ENCODE results near the gene SAP130.

The SAP130 gene

DNA sequence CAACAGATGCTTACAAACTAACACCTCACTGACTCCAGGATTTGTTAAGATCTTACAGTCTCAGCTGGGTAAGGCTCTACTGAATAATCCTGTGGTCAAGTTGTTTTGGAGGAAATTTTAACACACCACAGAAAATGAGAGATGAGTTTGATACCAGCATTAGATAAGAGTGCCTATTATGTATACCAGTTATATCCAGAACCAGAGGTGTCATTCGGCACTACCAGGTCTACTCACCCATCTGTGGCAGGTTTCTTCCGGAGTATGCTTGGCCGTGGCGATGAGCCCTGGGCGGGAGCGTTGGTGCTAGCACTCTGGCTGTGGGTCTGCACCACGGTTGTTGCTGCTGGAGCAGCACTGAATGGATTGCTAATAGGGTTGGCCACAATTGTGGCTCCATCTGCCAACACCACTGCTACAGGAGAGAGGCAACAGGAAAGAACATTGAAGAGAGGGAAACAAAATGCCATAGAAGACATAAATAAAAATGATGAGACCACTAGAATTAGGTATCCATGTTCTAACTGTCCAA, 41.2 kb downstream of the SAP130 start:
- Histone ChIP-seq H3K9ac (no peak overlapping the region), H3K36me3 (ENCODE audit: insufficient read depth) (no peaks in the 10 kb centered on the region), H3K27ac (no peak overlapping the region), H3K4me3 (IDR thresholded peaks at IDR 0.05; ENCODE audit: insufficient read depth, low read depth, low read length) (no peak overlapping the region), H2AFZ (ENCODE audit: low read depth) (no peak overlapping the region), H3K79me2 (ENCODE audit: insufficient read depth, low read depth) (no peaks in the 10 kb centered on the region), H3K4me1 (ENCODE audit: low read depth, poor library complexity, severe bottlenecking) (no peaks in the 10 kb centered on the region), H4K20me1 (ENCODE audit: insufficient read depth) (no peaks in the 10 kb centered on the region), H3K27me3 (ENCODE audit: insufficient read depth, low read depth) (no peaks in the 10 kb centered on the region), H3K4me2 (no peak overlapping the region)
- TF ChIP-seq, protein P1, sequence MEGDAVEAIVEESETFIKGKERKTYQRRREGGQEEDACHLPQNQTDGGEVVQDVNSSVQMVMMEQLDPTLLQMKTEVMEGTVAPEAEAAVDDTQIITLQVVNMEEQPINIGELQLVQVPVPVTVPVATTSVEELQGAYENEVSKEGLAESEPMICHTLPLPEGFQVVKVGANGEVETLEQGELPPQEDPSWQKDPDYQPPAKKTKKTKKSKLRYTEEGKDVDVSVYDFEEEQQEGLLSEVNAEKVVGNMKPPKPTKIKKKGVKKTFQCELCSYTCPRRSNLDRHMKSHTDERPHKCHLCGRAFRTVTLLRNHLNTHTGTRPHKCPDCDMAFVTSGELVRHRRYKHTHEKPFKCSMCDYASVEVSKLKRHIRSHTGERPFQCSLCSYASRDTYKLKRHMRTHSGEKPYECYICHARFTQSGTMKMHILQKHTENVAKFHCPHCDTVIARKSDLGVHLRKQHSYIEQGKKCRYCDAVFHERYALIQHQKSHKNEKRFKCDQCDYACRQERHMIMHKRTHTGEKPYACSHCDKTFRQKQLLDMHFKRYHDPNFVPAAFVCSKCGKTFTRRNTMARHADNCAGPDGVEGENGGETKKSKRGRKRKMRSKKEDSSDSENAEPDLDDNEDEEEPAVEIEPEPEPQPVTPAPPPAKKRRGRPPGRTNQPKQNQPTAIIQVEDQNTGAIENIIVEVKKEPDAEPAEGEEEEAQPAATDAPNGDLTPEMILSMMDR (conservative IDR thresholded peaks at IDR 0.05; ENCODE audit: low read depth, low read length), result no peak

DNA sequence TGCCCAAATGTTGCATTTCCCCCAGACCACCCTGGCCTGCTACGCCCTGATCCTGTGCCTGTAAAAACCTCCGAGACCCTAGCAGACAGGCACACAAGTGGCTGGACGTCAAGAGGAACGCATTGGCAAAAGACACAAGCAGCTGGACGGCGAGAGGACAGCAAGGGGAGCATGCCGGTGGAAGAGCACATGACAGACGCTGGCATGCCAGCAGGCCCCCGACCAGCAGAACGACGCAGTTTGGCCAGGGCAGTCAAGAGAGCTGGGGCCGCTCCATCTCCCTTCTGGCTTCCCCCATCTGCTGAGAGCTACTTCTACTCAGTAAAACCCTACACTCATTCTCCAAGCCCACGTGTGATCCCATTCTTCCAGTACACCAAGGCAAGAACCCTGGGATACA, 42.1 kb downstream of the SAP130 start:
- Histone ChIP-seq H3K9ac (no peak overlapping the region), H3K79me2 (ENCODE audit: insufficient read depth, low read depth) (no peaks in the 10 kb centered on the region), H4K20me1 (ENCODE audit: insufficient read depth) (no peaks in the 10 kb centered on the region), H3K36me3 (ENCODE audit: insufficient read depth) (no peaks in the 10 kb centered on the region), H3K4me3 (IDR thresholded peaks at IDR 0.05; ENCODE audit: insufficient read depth, low read depth, low read length) (no peak overlapping the region), H3K27ac (no peak overlapping the region), H3K27me3 (ENCODE audit: insufficient read depth, low read depth) (no peaks in the 10 kb centered on the region), H3K4me2 (no peak overlapping the region), H3K4me1 (ENCODE audit: low read depth, poor library complexity, severe bottlenecking) (no peaks in the 10 kb centered on the region), H2AFZ (ENCODE audit: low read depth) (no peak overlapping the region)
- TF ChIP-seq, protein P1 (conservative IDR thresholded peaks at IDR 0.05; ENCODE audit: low read depth, low read length), result no peak

DNA sequence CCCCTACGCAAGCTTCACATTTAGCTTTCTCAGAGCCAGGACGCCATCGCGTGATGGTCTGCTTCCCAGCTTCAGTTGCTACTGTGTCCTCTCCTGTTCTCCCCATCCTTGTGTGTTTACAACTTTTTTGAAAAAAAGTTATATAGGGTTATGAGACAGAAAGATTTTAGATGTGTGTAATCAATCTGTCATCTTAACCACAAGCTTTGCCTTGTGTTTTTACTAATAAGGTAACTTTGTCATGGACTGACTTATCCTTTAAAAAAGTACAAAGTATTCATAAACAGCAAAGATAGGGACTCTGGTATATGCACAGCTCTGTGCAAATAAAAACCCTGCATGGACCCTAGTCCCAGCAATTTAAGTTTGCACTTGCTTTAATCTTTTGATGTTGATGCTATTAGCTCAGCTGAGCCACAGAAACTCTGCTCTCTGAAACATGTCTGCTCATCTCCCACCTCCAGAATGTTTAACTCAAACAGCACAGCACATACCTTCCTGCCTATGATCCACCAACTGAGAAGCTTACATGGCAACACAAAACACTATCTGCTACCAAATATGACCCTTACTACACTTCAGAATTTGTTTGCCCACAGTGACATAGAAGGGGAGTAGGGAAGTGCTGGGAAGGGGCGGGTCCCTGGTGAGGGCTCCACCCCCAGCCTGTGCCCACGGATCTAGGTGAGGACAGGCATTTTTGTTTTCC, 42.7 kb downstream of the SAP130 start:
- H3K4me2 ChIP-seq, result no peak overlapping the region
- TF ChIP-seq, protein P1 (conservative IDR thresholded peaks at IDR 0.05; ENCODE audit: low read depth, low read length), result no peak
- no peak overlapping the region for H3K27ac ChIP-seq
- H4K20me1 ChIP-seq (ENCODE audit: insufficient read depth), result no peaks in the 10 kb centered on the region
- no peak overlapping the region for H3K9ac ChIP-seq
- no peak overlapping the region for H2AFZ ChIP-seq (ENCODE audit: low read depth)
- no peaks in the 10 kb centered on the region for H3K36me3 ChIP-seq (ENCODE audit: insufficient read depth)
- H3K27me3 ChIP-seq (ENCODE audit: insufficient read depth, low read depth), result no peaks in the 10 kb centered on the region
- H3K79me2 ChIP-seq (ENCODE audit: insufficient read depth, low read depth), result no peaks in the 10 kb centered on the region
- no peaks in the 10 kb centered on the region for H3K4me1 ChIP-seq (ENCODE audit: low read depth, poor library complexity, severe bottlenecking)
- H3K4me3 ChIP-seq (IDR thresholded peaks at IDR 0.05; ENCODE audit: insufficient read depth, low read depth, low read length), result no peak overlapping the region

DNA sequence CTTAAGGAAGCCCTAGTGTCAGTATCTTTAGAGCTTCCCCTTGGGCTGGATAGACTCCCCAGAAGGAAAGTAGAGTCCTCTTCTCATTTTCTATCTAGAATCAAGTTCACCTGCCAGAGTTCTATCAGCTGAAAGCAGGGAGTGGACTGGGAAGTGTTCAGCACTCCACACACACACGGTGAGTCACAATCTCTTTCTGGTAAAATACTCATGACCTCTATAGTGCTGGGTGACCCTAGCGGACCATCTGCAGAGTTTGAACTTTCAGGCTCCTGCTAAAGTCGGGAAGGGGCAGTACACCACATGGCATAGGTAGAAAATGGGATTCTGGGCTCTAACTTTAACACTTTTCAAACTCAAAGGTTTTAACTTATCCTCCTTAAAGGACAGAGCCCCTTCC, 43.3 kb downstream of the SAP130 start:
- H3K27me3 ChIP-seq (ENCODE audit: insufficient read depth, low read depth), result no peaks in the 10 kb centered on the region
- H3K4me3 ChIP-seq (IDR thresholded peaks at IDR 0.05; ENCODE audit: insufficient read depth, low read depth, low read length), result no peak overlapping the region
- H3K36me3 ChIP-seq (ENCODE audit: insufficient read depth), result no peaks in the 10 kb centered on the region
- TF ChIP-seq, protein P1 (conservative IDR thresholded peaks at IDR 0.05; ENCODE audit: low read depth, low read length), result no peak
- H3K9ac ChIP-seq, result no peak overlapping the region
- no peak overlapping the region for H2AFZ ChIP-seq (ENCODE audit: low read depth)
- H3K27ac ChIP-seq, result no peak overlapping the region
- no peaks in the 10 kb centered on the region for H4K20me1 ChIP-seq (ENCODE audit: insufficient read depth)
- H3K79me2 ChIP-seq (ENCODE audit: insufficient read depth, low read depth), result no peaks in the 10 kb centered on the region
- H3K4me2 ChIP-seq, result no peak overlapping the region
- H3K4me1 ChIP-seq (ENCODE audit: low read depth, poor library complexity, severe bottlenecking), result no peaks in the 10 kb centered on the region

Measured in KMS-11 (cell line).